RWPE2 (cell line): ENCODE measurements around the gene CAPZA1.

Source experiments
- ATAC-seq: fragments of 200-7000 bp; cut with Tn5 transposase; 3 replicates; pipeline ENCODE4 v1.9.1; 2021; ENCODE audit warnings: low read depth
- DNase-seq: peaks from one replicate; pipeline ENCODE4 v3.0.0-alpha.2; 2020; ENCODE audit warnings: low spot score
- H3K27ac ChIP-seq: fragments of 450-650 bp; 2 replicates; pipeline ENCODE4 v1.5.1; 2017; ENCODE audit warnings: mild to moderate bottlenecking; ENCODE audit not compliant: poor library complexity, severe bottlenecking
- H3K27me3 ChIP-seq: fragments of 250-450 bp; sonication (Bioruptor Pico); 2 replicates; pipeline ENCODE4 v1.5.1; 2021; ENCODE audit warnings: mild to moderate bottlenecking, moderate library complexity; ENCODE audit not compliant: insufficient read depth, poor library complexity, severe bottlenecking
- H3K36me3 ChIP-seq: fragments of 250-450 bp; sonication (Bioruptor Pico); 2 replicates; pipeline ENCODE4 v1.5.1; 2020; ENCODE audit warnings: low read depth, mild to moderate bottlenecking, moderate library complexity
- H3K4me1 ChIP-seq: fragments of 250-450 bp; sonication (Bioruptor Pico); 2 replicates; pipeline ENCODE4 v1.5.1; 2021; ENCODE audit warnings: mild to moderate bottlenecking, moderate library complexity; ENCODE audit not compliant: insufficient read depth, poor library complexity, severe bottlenecking
- H3K4me3 ChIP-seq: fragments of 250-450 bp; sonication (Bioruptor Pico); 2 replicates; pipeline ENCODE4 v1.5.1; 2021; ENCODE audit warnings: mild to moderate bottlenecking, moderate library complexity; ENCODE audit not compliant: severe bottlenecking
- H3K9me3 ChIP-seq: fragments of 250-450 bp; sonication (Bioruptor Pico); 2 replicates; pipeline ENCODE4 v1.5.1; 2021; ENCODE audit warnings: mild to moderate bottlenecking, moderate library complexity; ENCODE audit not compliant: severe bottlenecking
- CTCF ChIP-seq: fragments of 450-650 bp; IDR thresholded peaks from one replicate; pipeline ENCODE4 v1.5.1; 2017; ENCODE audit warnings: mild to moderate bottlenecking, moderate library complexity; ENCODE audit not compliant: poor library complexity, severe bottlenecking

Gene CAPZA1

GRCh38 chr1:112706505-112707220, 87.0 kb downstream of the CAPZA1 start, which contains the start of gene RHOC:
Gene RHOC (minus strand): TSS chr1:112707127. CDS start chr1:112703799, 3,328 bp downstream.
- no peaks in the 10 kb centered on the region for H3K9me3 ChIP-seq
- no peak for TF ChIP-seq CTCF
- no peaks in the 10 kb centered on the region for H3K27me3 ChIP-seq
- H3K4me3 ChIP-seq: peak within 1 kb of the TSS; percentile 92
- peaks cover 25% of the 10 kb centered on the region for H3K36me3 ChIP-seq
- no peak for DNase-seq
- peak within 1 kb of the TSS; percentile 92 for H3K27ac ChIP-seq
- peaks cover 16% of the 10 kb centered on the region for H3K4me1 ChIP-seq
- peak; percentile 38 for ATAC-seq

GRCh38 chr1:112707221-112708001, 87.8 kb downstream of the CAPZA1 start:
- Histone ChIP-seq H3K4me1 (peaks cover 11% of the 10 kb centered on the region), H3K27me3 (no peaks in the 10 kb centered on the region), H3K36me3 (peaks cover 18% of the 10 kb centered on the region), H3K27ac (peak overlapping the region; percentile 92), H3K4me3 (peak overlapping the region; percentile 92), H3K9me3 (no peaks in the 10 kb centered on the region)
- ATAC-seq (peak; percentile 58), DNase-seq (peak; percentile 87)
- TF ChIP-seq CTCF: peak; percentile 98

GRCh38 chr1:112708002-112708448, 88.4 kb downstream of the CAPZA1 start:
- Histone ChIP-seq H3K4me3 (peak overlapping the region; percentile 92), H3K36me3 (peaks cover 12% of the 10 kb centered on the region)
- no peak for DNase-seq

GRCh38 chr1:112708489-112708888, 88.9 kb downstream of the CAPZA1 start:
- peaks cover 11% of the 10 kb centered on the region for H3K4me1 ChIP-seq
- H3K27ac ChIP-seq: no peak overlapping the region
- ATAC-seq (no peak), DNase-seq (no peak)
- H3K27me3 ChIP-seq: no peaks in the 10 kb centered on the region
- H3K9me3 ChIP-seq: no peaks in the 10 kb centered on the region
- TF ChIP-seq CTCF: no peak
- no peak overlapping the region for H3K4me3 ChIP-seq
- peaks cover 7% of the 10 kb centered on the region for H3K36me3 ChIP-seq

More at GRCh38 chr1:112708002-112708448, 88.4 kb downstream of the CAPZA1 start:
- Histone ChIP-seq H3K27me3 (no peaks in the 10 kb centered on the region), H3K27ac (peak overlapping the region; percentile 92), H3K9me3 (no peaks in the 10 kb centered on the region), H3K4me1 (peaks cover 11% of the 10 kb centered on the region)
- ATAC-seq: no peak
- no peak for TF ChIP-seq CTCF
